DOHH2 (cell line): ENCODE data around the gene DNAH7.

Experiments used
- H3F3A ChIP-seq: fragments of 200-600 bp; sonication (generic), shearing (Covaris generic); 2 replicates; pipeline ENCODE4 v1.6.0; 2016; ENCODE audit warnings: antibody characterized with exemption, mild to moderate bottlenecking; ENCODE audit not compliant: control insufficient read depth, insufficient read depth
- H3K27ac ChIP-seq: fragments of 200-600 bp; sonication (generic); 2 replicates; pipeline ENCODE4 v1.5.1; 2014; ENCODE audit warnings: low read depth, mild to moderate bottlenecking, low read length, moderate library complexity
- H3K27me3 ChIP-seq: fragments of 200-600 bp; sonication (generic); 2 replicates; pipeline ENCODE4 v1.6.1; 2014; ENCODE audit warnings: mild to moderate bottlenecking, low read length, mixed read lengths; ENCODE audit not compliant: control insufficient read depth
- H3K36me3 ChIP-seq: fragments of 200-600 bp; sonication (generic); 2 replicates; pipeline ENCODE4 v1.6.1; 2014; ENCODE audit warnings: mild to moderate bottlenecking, low read length, moderate library complexity, mixed read lengths; ENCODE audit not compliant: control insufficient read depth
- H3K4me1 ChIP-seq: fragments of 200-600 bp; sonication (generic); 2 replicates; pipeline ENCODE4 v1.6.1; 2014; ENCODE audit warnings: mild to moderate bottlenecking, low read length, mixed read lengths; ENCODE audit not compliant: control insufficient read depth
- H3K4me2 ChIP-seq: fragments of 200-600 bp; sonication (generic); 2 replicates; pipeline ENCODE4 v1.6.0; 2014; ENCODE audit warnings: mild to moderate bottlenecking, low read length, moderate library complexity
- H3K4me3 ChIP-seq: fragments of 200-600 bp; sonication (generic); 2 replicates; pipeline ENCODE4 v1.5.1; 2014; ENCODE audit warnings: mild to moderate bottlenecking, low read length, mixed read lengths
- H3K79me2 ChIP-seq: fragments of 200-600 bp; sonication (generic); 2 replicates; pipeline ENCODE4 v1.6.1; 2014; ENCODE audit warnings: mild to moderate bottlenecking, low read length, mixed read lengths; ENCODE audit not compliant: control insufficient read depth
- H3K9me2 ChIP-seq: fragments of 200-600 bp; sonication (generic); replicated peaks from 2 replicates; pipeline ENCODE4 v1.6.1; 2014; ENCODE audit warnings: mild to moderate bottlenecking, low read length, mixed read lengths; ENCODE audit not compliant: control insufficient read depth
- H3K9me3 ChIP-seq: fragments of 200-600 bp; sonication (generic); 2 replicates; pipeline ENCODE4 v1.6.1; 2014; ENCODE audit warnings: antibody characterized with exemption, low read length, mixed read lengths; ENCODE audit not compliant: control insufficient read depth, insufficient read depth
- H4K20me1 ChIP-seq: fragments of 200-600 bp; sonication (generic); 2 replicates; pipeline ENCODE4 v1.6.0; 2014; ENCODE audit warnings: low read depth, mild to moderate bottlenecking, antibody characterized with exemption, low read length, moderate library complexity; ENCODE audit not compliant: control insufficient read depth, insufficient read depth
- CTCF ChIP-seq: fragments of 200-600 bp; sonication (generic); IDR thresholded peaks from one replicate; pipeline ENCODE4 v1.5.1; 2014; ENCODE audit warnings: antibody characterized with exemption, mild to moderate bottlenecking, low read depth, low read length; ENCODE audit not compliant: poor library complexity, severe bottlenecking
- EZH2phosphoT487 ChIP-seq: fragments of 200-600 bp; sonication (generic); IDR thresholded peaks from 2 replicates; pipeline ENCODE4 v1.6.1; 2017; ENCODE audit warnings: borderline replicate concordance, mild to moderate bottlenecking, antibody characterized with exemption, low read length, moderate library complexity, mixed read lengths

The DNAH7 gene

GRCh38 chr2:195769975-195770374 is 298.7 kb downstream of the DNAH7 start:
- Histone ChIP-seq H3K79me2 (no peaks in the 10 kb centered on the region), H3F3A (no peaks in the 10 kb centered on the region), H4K20me1 (no peaks in the 10 kb centered on the region), H3K9me2 (no peaks in the 10 kb centered on the region), H3K27ac (no peak overlapping the region), H3K27me3 (no peaks in the 10 kb centered on the region), H3K9me3 (no peaks in the 10 kb centered on the region), H3K36me3 (no peaks in the 10 kb centered on the region), H3K4me2 (no peak overlapping the region), H3K4me3 (no peak overlapping the region), H3K4me1 (no peaks in the 10 kb centered on the region)
- TF ChIP-seq EZH2phosphoT487: no peak
- TF ChIP-seq CTCF: no peak

GRCh38 chr2:195768431-195768830 is 300.2 kb downstream of the DNAH7 start:
- H3K27me3 ChIP-seq: no peaks in the 10 kb centered on the region
- H3K4me1 ChIP-seq: no peaks in the 10 kb centered on the region
- no peaks in the 10 kb centered on the region for H3F3A ChIP-seq
- TF ChIP-seq CTCF (no peak), EZH2phosphoT487 (no peak)
- no peak overlapping the region for H3K4me2 ChIP-seq
- no peaks in the 10 kb centered on the region for H3K9me2 ChIP-seq
- H3K79me2 ChIP-seq: no peaks in the 10 kb centered on the region
- no peaks in the 10 kb centered on the region for H3K9me3 ChIP-seq
- H3K36me3 ChIP-seq: no peaks in the 10 kb centered on the region
- H4K20me1 ChIP-seq: no peaks in the 10 kb centered on the region
- H3K27ac ChIP-seq: no peak overlapping the region
- H3K4me3 ChIP-seq: no peak overlapping the region

GRCh38 chr2:195766691-195767090 is 301.9 kb downstream of the DNAH7 start:
- no peaks in the 10 kb centered on the region for H3K27me3 ChIP-seq
- H3K27ac ChIP-seq: no peak overlapping the region
- H3K79me2 ChIP-seq: no peaks in the 10 kb centered on the region
- H3K4me1 ChIP-seq: no peaks in the 10 kb centered on the region
- no peaks in the 10 kb centered on the region for H3K9me3 ChIP-seq
- H4K20me1 ChIP-seq: no peaks in the 10 kb centered on the region
- H3K36me3 ChIP-seq: no peaks in the 10 kb centered on the region
- H3K4me3 ChIP-seq: no peak overlapping the region
- TF ChIP-seq EZH2phosphoT487: no peak
- no peak for TF ChIP-seq CTCF
- no peaks in the 10 kb centered on the region for H3F3A ChIP-seq
- H3K4me2 ChIP-seq: no peak overlapping the region
- H3K9me2 ChIP-seq: no peaks in the 10 kb centered on the region

GRCh38 chr2:195763866-195764265 is 304.8 kb downstream of the DNAH7 start:
- no peaks in the 10 kb centered on the region for H3K27me3 ChIP-seq
- H3K79me2 ChIP-seq: no peaks in the 10 kb centered on the region
- TF ChIP-seq EZH2phosphoT487: no peak
- no peak for TF ChIP-seq CTCF
- H4K20me1 ChIP-seq: no peaks in the 10 kb centered on the region
- no peaks in the 10 kb centered on the region for H3K9me2 ChIP-seq
- no peaks in the 10 kb centered on the region for H3F3A ChIP-seq
- H3K4me3 ChIP-seq: no peak overlapping the region
- H3K27ac ChIP-seq: no peak overlapping the region
- H3K4me1 ChIP-seq: no peaks in the 10 kb centered on the region
- no peak overlapping the region for H3K4me2 ChIP-seq
- no peaks in the 10 kb centered on the region for H3K36me3 ChIP-seq
- no peaks in the 10 kb centered on the region for H3K9me3 ChIP-seq
